22Rv1 (cell line): ENCODE measurements around the gene PPP1R9B.

ENCODE experiments used
- H3K27ac ChIP-seq: fragments of 450-650 bp; 2 replicates; pipeline ENCODE4 v1.5.1; 2017
- CTCF ChIP-seq: fragments of 450-650 bp; IDR thresholded peaks from 2 replicates; pipeline ENCODE4 v1.5.1; 2017; ENCODE audit warnings: mild to moderate bottlenecking
- ZFX ChIP-seq: fragments of 450-650 bp; IDR thresholded peaks from 2 replicates; pipeline ENCODE4 v1.6.1; 2017; ENCODE audit warnings: antibody characterized with exemption, borderline replicate concordance

Gene PPP1R9B

GRCh38 chr17:50117202-50118051 is 33.0 kb downstream of the PPP1R9B start:
- no peak overlapping the region for H3K27ac ChIP-seq

GRCh38 chr17:50115756-50116155 is 34.7 kb downstream of the PPP1R9B start:
- TF ChIP-seq ZFX (no peak), CTCF (no peak)
- no peak overlapping the region for H3K27ac ChIP-seq

More at GRCh38 chr17:50117202-50118051, 33.0 kb downstream of the PPP1R9B start:
- peak; percentile 87 for TF ChIP-seq CTCF
- no peak for TF ChIP-seq ZFX

GRCh38 chr17:50114849-50115357 is 35.6 kb downstream of the PPP1R9B start:
- no peak overlapping the region for H3K27ac ChIP-seq
- no peak for TF ChIP-seq ZFX
- peak; percentile 81 for TF ChIP-seq CTCF

- no peak overlapping the region for H3K27ac ChIP-seq
- TF ChIP-seq CTCF: no peak
- no peak for TF ChIP-seq ZFX
Observed at GRCh38 chr17:50114401-50114800, 36.1 kb downstream of the PPP1R9B start.

GRCh38 chr17:50113624-50114320 is 36.7 kb downstream of the PPP1R9B start:
- H3K27ac ChIP-seq: no peak overlapping the region
- TF ChIP-seq ZFX (no peak), CTCF (no peak)

GRCh38 chr17:50112694-50113093 is 37.8 kb downstream of the PPP1R9B start:
- H3K27ac ChIP-seq: no peak overlapping the region
- TF ChIP-seq CTCF (no peak), ZFX (no peak)
